RKO (cell line): ENCODE measurements around the gene XRN2.
"Not testable (repeated sequence)": the region's sequence is repeated elsewhere in the genome, so short reads cannot be mapped to it uniquely, and the experiment has no call there.

ENCODE experiments used
- DNase-seq: peaks from one replicate; pipeline ENCODE4 v3.0.0-alpha.2; 2016; ENCODE audit warnings: low spot score

Gene XRN2

DNA sequence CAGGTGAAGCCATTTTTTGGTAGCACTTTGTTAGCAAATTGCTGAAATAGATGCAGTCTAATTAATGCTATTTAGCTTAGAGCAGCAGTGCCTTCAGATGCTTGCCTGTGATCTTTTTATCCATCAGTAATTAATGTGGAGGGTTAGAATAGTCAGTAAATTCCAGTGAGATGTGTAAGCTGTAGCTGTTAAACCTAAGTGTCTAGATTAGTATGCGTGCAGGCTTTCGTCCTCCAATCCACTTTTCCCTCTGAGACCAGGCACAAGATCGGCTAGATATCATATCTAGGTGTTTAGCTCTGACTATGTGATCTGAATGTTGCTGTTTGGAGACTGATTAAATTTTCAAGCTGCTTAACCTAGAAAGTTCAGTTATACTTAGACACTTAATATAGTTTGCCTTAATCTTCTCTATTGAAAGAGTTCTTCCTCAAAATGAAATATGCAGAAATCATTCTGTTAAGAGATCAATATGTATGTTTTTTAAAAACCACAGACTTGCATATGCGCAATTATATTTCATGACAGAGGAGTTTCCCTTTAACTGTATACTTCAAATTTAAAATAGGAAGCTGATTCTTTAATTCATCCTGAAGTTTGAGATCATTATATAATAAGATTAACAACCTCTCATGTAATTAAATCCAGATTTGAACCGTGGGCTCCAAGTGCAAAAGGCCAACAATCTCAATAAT is 41.2 kb downstream of the XRN2 start:
- no peak for DNase-seq

DNA sequence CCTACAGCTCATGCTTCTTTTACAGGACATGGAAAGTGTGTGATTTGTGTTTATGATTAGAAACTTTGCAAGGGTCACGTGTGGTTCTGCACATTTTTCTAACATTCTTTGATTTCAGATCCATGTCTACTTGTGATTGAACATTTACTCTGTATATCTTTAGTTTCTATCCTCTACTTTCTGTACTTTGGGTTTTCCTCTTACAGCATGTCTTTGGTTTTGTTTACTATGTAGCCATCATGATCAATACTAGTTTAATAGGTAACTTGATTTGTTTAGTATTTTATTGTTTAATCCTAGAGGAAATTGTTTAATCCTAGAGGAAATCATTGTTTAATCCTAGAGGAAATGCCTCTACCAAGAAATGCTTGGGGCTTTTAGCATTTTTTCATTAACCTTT is 41.8 kb downstream of the XRN2 start:
- no peak for DNase-seq

DNA sequence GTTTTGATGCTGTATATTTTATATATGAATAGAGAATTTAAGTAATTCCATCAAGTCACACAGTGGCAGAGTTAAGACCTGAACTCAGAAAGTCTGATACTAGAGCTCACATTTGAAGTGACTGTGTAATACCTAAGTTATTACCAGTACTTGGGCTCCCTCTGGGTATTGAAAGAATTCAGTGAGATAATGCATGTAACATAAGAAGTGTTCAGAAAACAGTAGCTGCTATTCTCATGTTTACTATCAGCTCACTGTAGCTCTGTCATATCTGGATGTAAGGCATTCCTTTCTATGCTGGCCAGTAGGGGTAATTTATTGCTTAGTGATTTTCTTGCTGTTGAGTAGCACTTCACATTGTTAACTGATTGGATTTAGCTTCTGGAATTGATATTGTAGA is 49.6 kb downstream of the XRN2 start:
- peak; percentile 32 for DNase-seq

DNA sequence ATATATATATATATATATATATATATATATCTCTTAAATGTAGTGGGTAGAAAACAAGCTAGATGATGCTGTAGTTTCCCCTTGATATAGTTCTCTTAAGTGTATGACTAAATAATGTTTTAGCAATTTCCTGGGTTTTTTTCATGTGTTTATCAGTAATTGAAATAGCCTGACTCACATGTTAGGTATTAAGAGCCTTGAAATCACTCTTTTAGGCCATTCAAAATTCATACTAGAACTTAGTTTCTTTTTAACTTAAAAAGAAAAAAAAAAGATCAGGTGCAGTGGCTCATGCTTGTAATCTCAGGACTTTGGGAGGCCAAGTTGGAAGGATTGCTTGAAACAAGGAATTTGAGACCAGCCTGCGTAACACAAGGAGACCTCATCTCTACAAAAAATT is 50.1 kb downstream of the XRN2 start:
- DNase-seq = peak; percentile 24

DNA sequence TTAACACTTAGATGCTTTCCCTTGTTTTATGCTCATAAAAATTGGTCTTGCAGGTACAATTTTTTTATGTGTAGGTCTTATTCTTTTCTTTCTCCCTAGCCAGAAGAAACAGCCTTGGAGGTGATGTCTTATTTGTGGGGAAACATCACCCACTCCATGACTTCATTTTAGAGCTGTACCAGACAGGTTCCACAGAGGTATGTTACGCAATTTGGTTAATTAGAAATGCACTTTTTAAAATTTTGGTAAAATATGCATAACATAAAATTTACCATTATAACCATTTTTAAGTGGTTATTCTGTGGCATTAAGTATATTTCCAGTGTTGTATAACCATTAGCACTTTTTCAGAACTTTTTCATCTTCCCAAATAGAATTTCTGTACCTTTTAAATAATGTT is 52.9 kb downstream of the XRN2 start:
- no peak for DNase-seq

DNA sequence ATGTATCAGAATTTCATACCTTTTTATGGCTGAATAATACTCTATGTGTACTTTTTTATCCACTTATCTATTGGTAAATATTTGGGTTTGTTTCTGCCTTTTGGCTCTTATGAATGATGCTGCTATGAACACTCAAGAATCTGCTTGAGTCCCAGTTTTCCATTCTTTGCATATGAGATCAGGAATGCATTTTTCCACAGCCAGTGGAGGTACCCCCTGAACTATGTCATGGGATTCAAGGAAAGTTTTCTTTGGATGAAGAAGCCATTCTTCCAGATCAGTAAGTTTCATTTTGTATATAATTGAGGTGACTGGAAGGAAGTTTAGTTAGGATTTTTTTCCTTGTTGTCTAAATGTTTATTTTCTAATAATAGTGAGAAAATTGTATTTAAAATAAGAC is 53.3 kb downstream of the XRN2 start:
- no peak for DNase-seq

DNA sequence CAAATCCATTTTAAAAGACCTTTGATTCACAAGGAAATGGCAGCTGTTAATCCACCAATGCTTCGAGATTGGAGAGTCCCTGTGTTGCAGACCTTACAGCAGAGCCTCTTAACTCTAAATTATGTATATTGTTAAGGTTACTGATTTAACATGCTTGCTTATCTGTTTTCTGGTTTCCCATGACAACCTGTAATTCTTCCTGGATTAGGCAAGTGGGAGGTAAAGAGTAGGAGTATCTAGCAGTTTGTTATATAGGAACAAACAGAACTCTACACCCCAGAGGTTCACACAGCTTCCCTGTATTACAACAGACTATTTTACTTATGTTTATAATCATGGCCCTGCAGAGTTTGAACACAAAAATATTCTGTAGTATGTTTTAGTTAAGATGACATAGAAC is 54.7 kb downstream of the XRN2 start:
- DNase-seq = no peak

DNA sequence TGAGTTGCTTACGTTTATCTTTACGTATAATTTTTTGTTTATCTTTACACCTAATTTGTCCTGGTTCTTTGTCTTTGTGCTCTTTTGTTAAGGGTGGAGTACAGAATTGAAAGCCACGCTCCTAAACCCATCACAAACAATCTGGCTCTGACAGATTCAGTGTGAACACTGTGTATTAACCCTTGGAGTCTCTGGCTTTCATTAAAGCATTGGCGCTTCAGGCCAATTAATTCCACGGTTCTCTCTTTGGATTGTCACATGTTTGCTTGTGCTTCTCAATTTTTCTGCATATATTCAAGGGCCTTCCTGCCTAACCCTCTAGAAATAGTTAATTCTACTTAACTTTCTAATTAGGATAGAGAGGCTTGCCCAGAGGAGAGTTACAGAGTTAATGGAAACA is 55.6 kb downstream of the XRN2 start:
- DNase-seq = no peak

DNA sequence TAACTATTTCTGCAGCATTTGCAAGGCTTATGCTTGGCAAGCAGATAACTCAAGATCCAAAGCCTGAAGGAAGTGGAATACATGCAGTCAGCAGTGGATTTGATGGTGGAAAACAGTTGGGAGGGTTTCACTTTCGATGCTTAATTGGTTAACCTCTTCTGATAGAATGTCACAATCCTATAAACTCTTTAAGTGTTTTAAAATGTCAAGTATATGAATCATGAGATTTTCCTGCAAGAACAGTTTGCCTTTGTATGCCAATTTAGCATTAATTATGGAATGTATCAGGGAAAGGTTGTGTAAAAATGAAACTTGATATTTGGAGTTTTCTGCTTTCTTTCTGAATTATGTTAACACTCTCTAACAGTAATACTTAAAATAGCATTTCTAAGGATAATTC is 57.6 kb downstream of the XRN2 start:
- no peak for DNase-seq

DNA sequence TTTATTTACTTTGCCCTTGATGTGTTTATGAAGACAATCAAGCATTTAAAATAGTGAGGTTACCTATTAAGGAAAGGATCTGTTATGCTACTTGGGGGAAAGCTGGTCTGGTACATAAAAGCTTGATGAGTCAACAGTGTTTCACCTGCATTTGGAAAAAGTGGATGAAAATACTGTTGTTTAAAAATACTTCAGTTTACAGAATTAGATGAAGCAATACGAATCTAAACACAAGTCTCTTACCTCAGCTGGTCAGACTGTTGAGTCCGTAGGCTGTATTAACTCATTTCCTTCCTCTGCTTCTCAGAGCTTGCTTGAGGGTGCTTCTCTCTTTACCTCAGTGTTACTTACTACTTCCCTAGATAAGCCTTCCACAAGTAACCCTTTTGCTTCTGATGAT is 58.1 kb downstream of the XRN2 start:
- DNase-seq = no peak

DNA sequence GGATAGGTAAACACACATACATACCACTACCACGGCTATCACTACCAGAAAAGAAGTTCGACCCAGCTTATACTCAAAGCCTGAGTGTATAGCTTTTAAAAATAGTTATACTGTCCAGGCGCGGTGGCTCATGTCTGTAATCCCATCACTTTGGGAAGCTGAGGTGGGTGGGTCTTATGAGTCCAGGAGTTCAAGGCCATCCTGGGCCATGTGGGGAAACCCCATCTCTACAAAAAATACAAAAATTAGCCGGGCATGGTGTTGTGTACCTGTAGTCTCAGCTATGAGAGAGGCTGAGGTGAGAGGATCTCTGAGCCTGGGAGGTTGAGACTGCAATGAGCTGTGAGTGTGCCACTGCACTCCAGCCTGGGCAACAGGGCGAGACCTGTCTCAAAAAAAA is 61.3 kb downstream of the XRN2 start:
- DNase-seq = no peak

DNA sequence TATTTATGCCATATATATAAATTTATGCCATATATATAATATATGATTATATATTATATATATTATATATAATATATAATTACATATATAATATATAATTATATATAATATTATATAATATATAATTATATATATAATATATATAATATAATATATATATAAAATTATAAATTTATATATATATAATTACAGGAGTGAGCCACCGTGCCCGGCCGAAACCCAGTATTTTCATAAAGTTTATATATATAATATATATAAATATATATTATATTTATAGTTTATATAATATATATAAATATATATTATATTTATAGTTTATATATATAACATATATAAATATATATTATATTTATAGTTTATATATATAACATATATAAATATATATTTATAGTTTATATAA is 62.6 kb downstream of the XRN2 start:
- no peak for DNase-seq

DNA sequence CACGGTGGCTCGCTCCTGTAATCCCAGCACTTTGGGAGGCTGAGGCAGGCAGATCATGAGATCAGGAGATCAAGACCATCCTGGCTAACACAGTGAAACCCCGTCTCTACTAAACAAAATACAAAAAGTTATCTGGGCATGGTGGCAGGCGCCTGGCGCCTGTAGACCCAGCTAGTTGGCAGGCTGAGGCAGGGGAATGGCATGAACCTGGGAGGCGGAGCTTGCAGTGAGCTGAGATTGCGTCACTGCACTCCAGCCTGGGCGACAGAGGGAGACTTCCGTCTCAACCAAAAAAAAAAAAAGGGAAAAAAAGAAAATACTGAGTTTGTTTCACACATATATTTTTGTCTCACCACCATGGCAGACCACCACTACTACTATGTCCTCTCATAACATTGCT is 63.1 kb downstream of the XRN2 start:
- DNase-seq = not testable (repeated sequence)

DNA sequence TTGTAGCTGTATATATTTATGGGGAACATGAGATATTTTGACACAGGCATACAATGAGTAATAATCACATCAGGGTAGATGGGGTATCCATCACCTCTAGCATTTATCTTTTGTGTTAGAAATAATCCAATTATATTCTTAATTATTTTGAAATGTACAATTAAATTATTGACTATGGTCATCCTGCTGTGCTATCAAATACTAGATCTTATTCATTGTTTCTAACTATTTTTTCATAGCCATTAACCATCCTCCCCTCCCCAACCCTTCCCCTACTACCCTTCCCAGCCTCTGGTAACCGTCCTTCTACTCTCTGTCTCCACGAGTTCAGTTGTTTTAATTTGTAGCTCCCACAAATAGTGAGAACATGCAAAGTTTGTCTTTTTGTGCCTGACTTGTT is 65.7 kb downstream of the XRN2 start:
- DNase-seq = no peak

DNA sequence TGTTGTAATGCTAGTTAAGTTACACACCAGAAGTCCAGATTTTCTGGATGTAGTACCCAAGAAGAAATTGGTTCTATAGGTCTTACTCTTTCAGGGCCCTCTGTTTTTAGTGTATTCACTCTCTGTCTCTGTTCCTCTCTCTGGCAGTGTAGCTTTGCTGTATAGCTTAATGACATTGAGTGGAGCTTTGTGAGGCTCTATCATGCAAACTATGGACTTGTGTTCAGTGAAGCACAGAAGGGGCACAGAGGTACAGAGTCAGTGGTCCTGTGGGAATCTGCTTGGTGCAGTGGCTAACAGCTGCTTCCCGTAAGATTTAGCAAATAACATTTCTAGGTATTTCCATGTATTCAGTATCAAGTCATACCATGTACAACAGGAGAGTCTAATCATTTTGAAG is 68.1 kb downstream of the XRN2 start:
- DNase-seq = no peak

DNA sequence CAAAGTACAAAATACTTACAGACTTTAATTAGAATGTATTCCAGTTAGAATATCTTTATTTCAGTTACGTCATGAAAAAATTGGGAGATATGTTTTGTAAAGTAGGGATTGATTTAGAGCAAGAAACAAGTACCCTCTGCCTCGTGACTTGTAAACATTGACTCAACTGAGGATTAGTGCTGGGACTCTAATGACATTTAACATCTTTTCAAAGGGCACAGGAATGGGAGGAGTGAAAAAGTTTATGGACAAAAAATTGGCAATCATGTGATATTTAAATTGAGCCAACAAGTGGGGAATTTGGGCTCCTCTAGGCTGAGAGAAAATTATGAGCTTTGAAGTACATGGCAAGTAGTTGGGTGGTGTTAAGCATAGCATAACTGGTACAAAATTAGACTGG is 68.9 kb downstream of the XRN2 start:
- DNase-seq = no peak

DNA sequence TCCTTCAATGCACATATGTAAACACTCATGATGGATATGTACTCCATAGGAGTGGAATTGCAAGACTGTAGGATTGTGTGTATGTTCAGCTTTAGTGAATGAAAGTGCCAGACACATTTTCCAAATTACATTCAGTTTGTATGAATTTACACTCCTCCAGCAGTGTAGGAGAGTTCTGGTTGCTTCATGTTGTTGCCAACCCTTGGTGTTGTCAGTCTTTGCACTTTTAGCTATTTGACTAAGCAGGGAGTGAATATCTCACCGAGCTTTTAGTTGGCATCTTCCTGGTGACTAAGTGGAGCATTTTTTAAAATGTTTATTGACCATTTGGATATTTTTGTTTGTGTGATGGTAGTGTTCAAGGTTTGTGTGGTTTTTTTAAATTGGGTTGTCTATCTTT is 70.3 kb downstream of the XRN2 start:
- DNase-seq = no peak

DNA sequence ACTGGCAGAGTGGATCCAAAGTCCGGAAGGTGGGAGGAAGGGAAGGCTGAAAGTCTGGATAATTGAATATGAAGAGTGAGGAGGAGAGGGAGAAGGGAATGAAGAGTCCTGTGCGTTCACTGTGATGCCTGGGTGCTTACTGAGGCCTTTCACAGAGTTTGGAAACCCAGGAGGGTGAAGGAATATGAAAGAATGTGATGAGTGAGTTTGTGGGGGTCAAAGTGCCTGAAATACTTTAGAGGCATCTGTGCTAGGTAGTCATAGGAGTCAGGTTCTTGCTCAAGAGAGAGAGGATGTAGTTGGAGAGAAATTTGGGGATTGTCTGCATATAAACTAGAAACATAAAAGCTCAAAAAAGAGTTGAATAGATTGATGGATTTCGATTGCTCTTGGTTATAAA is 73.5 kb downstream of the XRN2 start:
- DNase-seq = no peak

DNA sequence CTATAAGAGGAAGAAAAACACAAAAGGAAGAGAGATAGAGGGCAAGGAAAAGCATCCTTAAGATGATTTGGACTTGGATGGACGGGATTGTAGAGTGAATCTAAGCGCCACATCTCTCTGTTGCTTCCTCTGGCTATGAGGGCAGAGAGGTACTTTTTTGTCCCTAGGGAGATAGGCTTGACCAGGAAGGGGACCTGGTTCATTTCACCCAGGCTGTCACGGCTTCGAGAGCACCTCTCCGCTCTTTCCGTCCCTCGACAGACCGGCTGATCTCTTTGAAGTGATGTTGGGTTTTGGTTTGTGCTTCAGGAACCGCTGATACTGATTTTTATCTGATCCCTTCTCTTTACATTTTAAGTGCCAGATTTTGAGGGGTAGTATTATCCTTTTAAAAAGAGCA is 74.6 kb downstream of the XRN2 start:
- no peak for DNase-seq

DNA sequence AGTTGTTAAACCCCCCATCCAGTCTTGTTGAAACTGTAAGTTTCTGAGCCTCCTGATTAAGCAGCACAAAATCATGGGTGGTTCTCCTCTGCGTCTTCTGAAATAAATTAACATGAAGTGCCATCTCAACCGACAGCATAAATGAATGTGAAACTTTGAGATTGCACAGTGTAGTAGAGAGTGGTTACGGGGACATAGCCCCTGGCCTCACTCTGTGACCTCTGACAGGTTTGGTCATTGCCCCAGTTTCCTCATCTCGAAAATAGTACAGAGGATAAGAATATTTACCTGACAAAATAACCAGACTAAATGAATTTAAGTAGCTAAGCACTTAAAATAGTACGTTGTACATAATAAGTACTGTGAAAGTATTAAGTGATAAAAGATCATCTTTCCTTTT is 75.1 kb downstream of the XRN2 start:
- DNase-seq = no peak

DNA sequence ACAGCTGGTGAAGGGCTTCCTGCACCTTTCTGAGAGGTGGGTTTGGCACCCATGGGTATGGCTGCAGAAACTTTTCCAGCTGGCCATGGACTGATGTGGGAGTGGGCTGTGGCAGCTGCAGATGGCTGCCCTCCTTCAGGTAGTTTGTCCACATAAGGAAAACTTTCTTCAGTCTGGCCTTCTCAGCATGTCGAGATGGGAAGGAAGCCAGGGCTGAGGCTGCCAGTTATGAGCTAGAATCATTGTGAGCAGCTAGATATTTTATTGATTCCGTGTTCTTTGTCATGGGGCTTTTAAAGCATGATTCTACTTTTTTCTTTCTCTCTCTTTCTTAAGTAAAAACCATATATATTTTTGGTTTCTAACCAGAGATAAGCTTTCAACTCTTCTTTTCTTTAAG is 77.6 kb downstream of the XRN2 start:
- no peak for DNase-seq

DNA sequence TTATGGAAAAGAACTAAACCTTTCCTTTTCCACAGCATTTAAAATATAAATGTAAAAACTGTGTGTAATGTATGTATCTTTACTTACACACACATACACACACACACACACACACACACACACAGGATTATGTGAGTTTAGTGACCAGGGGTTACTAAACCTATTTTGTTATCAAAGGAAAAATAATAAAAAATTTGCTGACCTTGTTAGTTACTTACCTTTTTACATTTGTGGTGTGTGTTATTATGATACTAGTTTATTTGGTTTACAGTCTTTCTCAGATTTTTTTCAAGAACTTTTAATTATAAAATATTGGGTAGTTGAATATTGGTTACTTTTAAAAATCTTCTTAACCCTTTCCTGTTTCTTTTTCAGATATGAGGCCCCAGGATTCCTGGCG is 78.5 kb downstream of the XRN2 start:
- DNase-seq = no peak

DNA sequence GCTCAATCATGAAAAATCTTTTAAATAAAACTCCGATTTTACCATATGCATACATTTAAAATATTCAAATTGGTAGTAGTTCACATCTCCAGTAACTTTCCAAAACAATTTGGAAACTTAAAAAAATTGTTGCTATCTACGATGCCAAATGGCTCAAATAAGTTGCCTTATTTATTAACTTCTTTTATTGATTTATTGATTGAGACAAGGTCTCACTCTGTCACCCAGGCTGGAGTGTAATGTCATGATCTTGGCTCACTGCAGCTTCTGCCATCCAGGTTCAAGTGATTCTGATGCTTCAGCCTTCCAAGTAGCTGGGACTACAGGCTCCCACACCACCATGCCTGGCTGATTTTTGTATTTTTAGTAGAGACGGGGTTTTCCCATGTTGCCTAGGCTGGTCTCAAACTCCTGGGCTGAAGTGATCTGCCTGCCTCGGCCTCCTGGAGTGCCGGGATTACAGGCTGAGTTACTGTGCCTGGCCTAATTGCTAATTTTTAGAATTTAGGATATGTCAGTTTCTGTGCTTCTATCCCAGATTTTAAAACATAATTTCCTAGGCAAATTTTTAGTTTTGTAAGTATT is 81.3 kb downstream of the XRN2 start:
- no peak for DNase-seq

DNA sequence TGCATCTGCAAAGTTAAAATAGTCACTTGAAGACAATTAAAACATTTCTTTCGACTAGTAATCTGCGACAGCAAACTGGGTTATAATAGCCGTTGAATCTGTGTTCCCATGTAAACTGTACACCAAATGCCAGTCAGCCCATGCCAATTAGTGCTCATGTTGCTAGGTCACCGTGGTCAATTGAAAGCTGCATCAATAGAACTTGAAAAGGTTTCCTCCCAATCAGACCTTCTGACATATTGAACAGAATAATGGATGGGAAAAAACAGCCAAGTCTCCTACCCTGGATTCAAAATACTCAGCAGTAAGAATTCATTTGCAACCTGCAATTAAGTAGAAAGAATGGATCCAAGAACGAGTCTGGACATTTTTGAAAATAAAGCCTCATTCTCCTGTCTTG is 83.0 kb downstream of the XRN2 start:
- DNase-seq = no peak

DNA sequence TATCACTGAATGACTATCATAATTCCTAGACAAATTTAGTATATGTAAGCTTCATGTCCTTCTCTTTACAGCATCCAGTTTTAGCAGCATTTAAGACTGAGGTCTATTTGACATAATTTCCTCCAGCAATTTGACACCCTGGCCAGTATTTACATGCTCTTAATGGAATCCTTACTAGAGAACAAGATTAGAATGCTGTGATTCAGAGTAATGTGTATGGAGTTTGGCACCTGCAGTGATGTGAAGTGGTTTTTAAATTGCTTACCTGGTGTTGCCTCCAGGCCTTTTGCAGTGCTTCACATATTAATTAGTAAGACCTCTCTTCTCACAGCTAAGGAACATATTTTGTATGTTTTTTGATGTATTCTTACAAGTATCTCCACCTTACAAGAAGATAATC is 84.4 kb downstream of the XRN2 start:
- no peak for DNase-seq
